Trophoblast cell (in vitro differentiated cells and primary cell): ENCODE results near the gene LOXL3.

Experiments
- DNase-seq, 2 donors: peaks; one replicate each; pipeline ENCODE4 v3.0.0-alpha.2; 2016
- H2AFZ ChIP-seq: 2 replicates; pipeline ENCODE4 v1.6.1; 2013; ENCODE audit warnings: low read length, moderate library complexity, mild to moderate bottlenecking; ENCODE audit not compliant: insufficient read depth, poor library complexity
- H2AK5ac ChIP-seq: 2 replicates; pipeline ENCODE4 v1.6.1; 2013; ENCODE audit warnings: mild to moderate bottlenecking, low read length
- H2BK120ac ChIP-seq: 2 replicates; pipeline ENCODE4 v1.6.1; 2013; ENCODE audit warnings: low read length, mild to moderate bottlenecking, moderate library complexity; ENCODE audit not compliant: insufficient read depth, poor library complexity
- H2BK12ac ChIP-seq: 2 replicates; pipeline ENCODE4 v1.6.1; 2013; ENCODE audit warnings: mild to moderate bottlenecking, low read length, moderate library complexity
- H2BK5ac ChIP-seq: 2 replicates; pipeline ENCODE4 v1.6.1; 2013; ENCODE audit warnings: low read length, low read depth, moderate library complexity, mild to moderate bottlenecking; ENCODE audit not compliant: poor library complexity
- H3K14ac ChIP-seq: 2 replicates; pipeline ENCODE4 v1.6.1; 2013; ENCODE audit warnings: mild to moderate bottlenecking, low read length
- H3K18ac ChIP-seq: 2 replicates; pipeline ENCODE4 v1.6.1; 2013; ENCODE audit warnings: mild to moderate bottlenecking, low read length
- H3K23ac ChIP-seq: 2 replicates; pipeline ENCODE4 v1.6.1; 2013; ENCODE audit warnings: low read length
- H3K27ac ChIP-seq: 2 replicates; pipeline ENCODE4 v1.5.1; 2013; ENCODE audit warnings: low read depth, mild to moderate bottlenecking, inconsistent platforms, low read length, moderate library complexity
- H3K27me3 ChIP-seq: 2 replicates; pipeline ENCODE4 v1.6.1; 2013; ENCODE audit warnings: inconsistent platforms, mild to moderate bottlenecking, low read length, moderate library complexity; ENCODE audit not compliant: insufficient read depth
- H3K36me3 ChIP-seq, 2 experiments: 1 replicate in 1 of 2; 2 replicates in 1 of 2; pipeline ENCODE4 v1.6.1; 2013; ENCODE audit warnings: low read length in 2 of 2, mild to moderate bottlenecking in 2 of 2, moderate library complexity in 1 of 2; ENCODE audit not compliant: insufficient read depth in 2 of 2, control insufficient read depth in 1 of 2
- H3K4ac ChIP-seq: 2 replicates; pipeline ENCODE4 v1.6.1; 2013; ENCODE audit warnings: low read depth, mild to moderate bottlenecking, low read length, moderate library complexity
- H3K4me1 ChIP-seq, 2 experiments: 1 replicate in 1 of 2; 2 replicates in 1 of 2; pipeline ENCODE4 v1.6.1; 2013; ENCODE audit warnings: low read length in 2 of 2, mild to moderate bottlenecking in 2 of 2, moderate library complexity in 1 of 2; ENCODE audit not compliant: insufficient read depth in 2 of 2, control insufficient read depth in 1 of 2
- H3K4me2 ChIP-seq: 2 replicates; pipeline ENCODE4 v1.6.1; 2013; ENCODE audit warnings: inconsistent platforms, mild to moderate bottlenecking, low read length, moderate library complexity
- H3K4me3 ChIP-seq: 2 replicates; pipeline ENCODE4 v1.5.1; 2013; ENCODE audit warnings: mild to moderate bottlenecking, low read depth, low read length, inconsistent platforms
- H3K79me1 ChIP-seq: one replicate; pipeline ENCODE4 v1.6.1; 2013; ENCODE audit warnings: low read length
- H3K79me2 ChIP-seq: 2 replicates; pipeline ENCODE4 v1.6.1; 2013; ENCODE audit warnings: low read length, mild to moderate bottlenecking; ENCODE audit not compliant: control insufficient read depth, insufficient read depth, poor library complexity
- H3K9ac ChIP-seq: 2 replicates; pipeline ENCODE4 v1.6.1; 2013; ENCODE audit warnings: mild to moderate bottlenecking, low read length
- H3K9me3 ChIP-seq: 2 replicates; pipeline ENCODE4 v1.6.1; 2013; ENCODE audit warnings: low read depth, mild to moderate bottlenecking, control low read depth, inconsistent platforms, low read length; ENCODE audit not compliant: insufficient read depth
- H4K12ac ChIP-seq: 2 replicates; pipeline ENCODE4 v1.6.1; 2013; ENCODE audit warnings: low read depth, mild to moderate bottlenecking, low read length, moderate library complexity
- H4K8ac ChIP-seq: 2 replicates; pipeline ENCODE4 v1.6.1; 2013; ENCODE audit warnings: low read depth, mild to moderate bottlenecking, low read length, moderate library complexity
- H4K91ac ChIP-seq: one replicate; pipeline ENCODE4 v1.6.1; 2013; ENCODE audit warnings: low read depth, mild to moderate bottlenecking, low read length, moderate library complexity
- WGBS: extraction: QIAGEN DNeasy Blood & Tissue Kit; methylation state at CpG from one replicate; pipeline ENCODE4 v1.1.7; 2013; ENCODE audit warnings: missing lambda C conversion rate; ENCODE audit not compliant: insufficient read length, insufficient coverage; ENCODE audit errors: extremely low coverage; 5-methylcytosine and 5-hydroxymethylcytosine counted together

The LOXL3 gene

DNA sequence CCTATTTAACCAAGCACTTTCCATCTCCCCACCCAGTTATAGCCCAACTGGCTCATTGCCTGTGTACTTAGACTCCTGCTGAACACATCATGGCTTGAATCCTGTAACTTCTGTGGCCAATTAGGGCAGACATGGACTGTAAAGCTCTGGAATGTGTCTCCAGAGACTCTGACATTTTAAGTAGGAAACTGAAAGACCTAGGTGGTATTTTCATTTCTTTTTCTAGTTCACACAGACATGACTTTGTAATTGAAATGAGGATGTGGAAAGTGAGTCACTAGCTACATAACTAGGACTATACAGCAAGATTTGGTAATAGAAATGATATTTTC, 13.0 kb upstream of the LOXL3 start:
- H3K79me1 ChIP-seq = no peaks in the 10 kb centered on the region
- H3K27ac ChIP-seq = no peak overlapping the region
- no peaks in the 10 kb centered on the region for H3K4me1 ChIP-seq
- H4K12ac ChIP-seq = no peak overlapping the region
- no peak overlapping the region for H3K9ac ChIP-seq
- no peak overlapping the region for H2BK120ac ChIP-seq
- H3K23ac ChIP-seq = no peak overlapping the region
- H4K8ac ChIP-seq = no peak overlapping the region
- no peak overlapping the region for H3K18ac ChIP-seq
- H4K91ac ChIP-seq = no peak overlapping the region
- no peak overlapping the region for H3K4ac ChIP-seq
- no peak overlapping the region for H3K4me2 ChIP-seq
- DNase-seq = no peak
- H3K4me3 ChIP-seq = no peak overlapping the region
- no peak overlapping the region for H2AK5ac ChIP-seq
- no peaks in the 10 kb centered on the region for H3K9me3 ChIP-seq
- H2AFZ ChIP-seq = no peak overlapping the region
- H2BK5ac ChIP-seq = no peak overlapping the region
- no peaks in the 10 kb centered on the region for H3K36me3 ChIP-seq
- H3K27me3 ChIP-seq = no peaks in the 10 kb centered on the region
- H3K14ac ChIP-seq = no peak overlapping the region
- no peak overlapping the region for H2BK12ac ChIP-seq
- no peaks in the 10 kb centered on the region for H3K79me2 ChIP-seq

GRCh38 chr2:74566076-74566753, 12.5 kb upstream of the LOXL3 start:
- Histone ChIP-seq H3K18ac (no peak overlapping the region), H4K12ac (no peak overlapping the region), H2AK5ac (no peak overlapping the region), H3K36me3 (no peaks in the 10 kb centered on the region), H2AFZ (no peak overlapping the region), H3K79me1 (no peaks in the 10 kb centered on the region), H3K4me2 (no peak overlapping the region), H3K4me3 (no peak overlapping the region), H2BK5ac (no peak overlapping the region), H2BK120ac (no peak overlapping the region), H3K27me3 (no peaks in the 10 kb centered on the region), H2BK12ac (no peak overlapping the region), H3K4ac (no peak overlapping the region), H3K23ac (no peak overlapping the region), H3K27ac (no peak overlapping the region), H3K9ac (no peak overlapping the region), H3K79me2 (no peaks in the 10 kb centered on the region), H4K8ac (no peak overlapping the region), H3K4me1 (no peaks in the 10 kb centered on the region), H3K14ac (no peak overlapping the region), H4K91ac (no peak overlapping the region), H3K9me3 (no peaks in the 10 kb centered on the region)
- no CpG with 5 or more reads among the region's 7 CpGs for WGBS
- DNase-seq = no peak

GRCh38 chr2:74564222-74564621, 10.5 kb upstream of the LOXL3 start:
- H2BK5ac ChIP-seq = no peak overlapping the region
- DNase-seq = no peak
- no peak overlapping the region for H3K18ac ChIP-seq
- H4K91ac ChIP-seq = no peak overlapping the region
- H3K14ac ChIP-seq = no peak overlapping the region
- H3K9me3 ChIP-seq = no peaks in the 10 kb centered on the region
- no peak overlapping the region for H2BK12ac ChIP-seq
- H2BK120ac ChIP-seq = no peak overlapping the region
- no peak overlapping the region for H2AK5ac ChIP-seq
- H3K27me3 ChIP-seq = no peaks in the 10 kb centered on the region
- H3K23ac ChIP-seq = no peak overlapping the region
- no peaks in the 10 kb centered on the region for H3K79me1 ChIP-seq
- no peaks in the 10 kb centered on the region for H3K36me3 ChIP-seq
- no peak overlapping the region for H4K8ac ChIP-seq
- H3K79me2 ChIP-seq = no peaks in the 10 kb centered on the region
- no CpG with 5 or more reads among the region's 5 CpGs for WGBS
- H2AFZ ChIP-seq = no peak overlapping the region
- H3K4me1 ChIP-seq = peaks cover 0 to 4% of the 10 kb centered on the region in 2 experiments
- no peak overlapping the region for H3K4ac ChIP-seq
- H3K4me2 ChIP-seq = no peak overlapping the region
- no peak overlapping the region for H3K9ac ChIP-seq
- H3K4me3 ChIP-seq = no peak overlapping the region
- no peak overlapping the region for H3K27ac ChIP-seq
- no peak overlapping the region for H4K12ac ChIP-seq

GRCh38 chr2:74562126-74562775, 8.5 kb upstream of the LOXL3 start:
- no peak overlapping the region for H3K4ac ChIP-seq
- H3K18ac ChIP-seq = no peak overlapping the region
- WGBS = no CpG with 5 or more reads among the region's 7 CpGs

More at GRCh38 chr2:74562126-74562775, 8.5 kb upstream of the LOXL3 start:
- H3K4me1 ChIP-seq = peaks cover 0 to 4% of the 10 kb centered on the region in 2 experiments
- no peak overlapping the region for H3K4me2 ChIP-seq
- H3K79me1 ChIP-seq = no peaks in the 10 kb centered on the region
- no peak overlapping the region for H2BK120ac ChIP-seq
- H4K8ac ChIP-seq = no peak overlapping the region
- no peak overlapping the region for H2AK5ac ChIP-seq
- H2BK12ac ChIP-seq = peak overlapping the region; percentile 4
- H4K12ac ChIP-seq = no peak overlapping the region
- no peak overlapping the region for H3K9ac ChIP-seq
- H2BK5ac ChIP-seq = no peak overlapping the region
- no peak overlapping the region for H2AFZ ChIP-seq
- H3K4me3 ChIP-seq = no peak overlapping the region
- H4K91ac ChIP-seq = no peak overlapping the region
- H3K14ac ChIP-seq = peak overlapping the region; percentile 19
- H3K27ac ChIP-seq = no peak overlapping the region
- no peak for DNase-seq
- no peak overlapping the region for H3K23ac ChIP-seq
- H3K27me3 ChIP-seq = no peaks in the 10 kb centered on the region
- no peaks in the 10 kb centered on the region for H3K36me3 ChIP-seq
- H3K9me3 ChIP-seq = no peaks in the 10 kb centered on the region
- H3K79me2 ChIP-seq = no peaks in the 10 kb centered on the region
